Trophoblast cell (in vitro differentiated cells and primary cell): ENCODE results near the gene PXN.

Experiments used
- DNase-seq, 2 donors: peaks; one replicate each; pipeline ENCODE4 v3.0.0-alpha.2; 2016
- H2AFZ ChIP-seq: 2 replicates; pipeline ENCODE4 v1.6.1; 2013; ENCODE audit warnings: low read length, moderate library complexity, mild to moderate bottlenecking; ENCODE audit not compliant: insufficient read depth, poor library complexity
- H2AK5ac ChIP-seq: 2 replicates; pipeline ENCODE4 v1.6.1; 2013; ENCODE audit warnings: mild to moderate bottlenecking, low read length
- H2BK120ac ChIP-seq: 2 replicates; pipeline ENCODE4 v1.6.1; 2013; ENCODE audit warnings: low read length, mild to moderate bottlenecking, moderate library complexity; ENCODE audit not compliant: insufficient read depth, poor library complexity
- H2BK12ac ChIP-seq: 2 replicates; pipeline ENCODE4 v1.6.1; 2013; ENCODE audit warnings: mild to moderate bottlenecking, low read length, moderate library complexity
- H2BK5ac ChIP-seq: 2 replicates; pipeline ENCODE4 v1.6.1; 2013; ENCODE audit warnings: low read length, low read depth, moderate library complexity, mild to moderate bottlenecking; ENCODE audit not compliant: poor library complexity
- H3K14ac ChIP-seq: 2 replicates; pipeline ENCODE4 v1.6.1; 2013; ENCODE audit warnings: mild to moderate bottlenecking, low read length
- H3K18ac ChIP-seq: 2 replicates; pipeline ENCODE4 v1.6.1; 2013; ENCODE audit warnings: mild to moderate bottlenecking, low read length
- H3K23ac ChIP-seq: 2 replicates; pipeline ENCODE4 v1.6.1; 2013; ENCODE audit warnings: low read length
- H3K27ac ChIP-seq: 2 replicates; pipeline ENCODE4 v1.5.1; 2013; ENCODE audit warnings: low read depth, mild to moderate bottlenecking, inconsistent platforms, low read length, moderate library complexity
- H3K27me3 ChIP-seq: 2 replicates; pipeline ENCODE4 v1.6.1; 2013; ENCODE audit warnings: inconsistent platforms, mild to moderate bottlenecking, low read length, moderate library complexity; ENCODE audit not compliant: insufficient read depth
- H3K36me3 ChIP-seq, 2 experiments: 1 replicate in 1 of 2; 2 replicates in 1 of 2; pipeline ENCODE4 v1.6.1; 2013; ENCODE audit warnings: low read length in 2 of 2, mild to moderate bottlenecking in 2 of 2, moderate library complexity in 1 of 2; ENCODE audit not compliant: insufficient read depth in 2 of 2, control insufficient read depth in 1 of 2
- H3K4ac ChIP-seq: 2 replicates; pipeline ENCODE4 v1.6.1; 2013; ENCODE audit warnings: low read depth, mild to moderate bottlenecking, low read length, moderate library complexity
- H3K4me1 ChIP-seq, 2 experiments: 1 replicate in 1 of 2; 2 replicates in 1 of 2; pipeline ENCODE4 v1.6.1; 2013; ENCODE audit warnings: low read length in 2 of 2, mild to moderate bottlenecking in 2 of 2, moderate library complexity in 1 of 2; ENCODE audit not compliant: insufficient read depth in 2 of 2, control insufficient read depth in 1 of 2
- H3K4me2 ChIP-seq: 2 replicates; pipeline ENCODE4 v1.6.1; 2013; ENCODE audit warnings: inconsistent platforms, mild to moderate bottlenecking, low read length, moderate library complexity
- H3K4me3 ChIP-seq: 2 replicates; pipeline ENCODE4 v1.5.1; 2013; ENCODE audit warnings: mild to moderate bottlenecking, low read depth, low read length, inconsistent platforms
- H3K79me1 ChIP-seq: one replicate; pipeline ENCODE4 v1.6.1; 2013; ENCODE audit warnings: low read length
- H3K79me2 ChIP-seq: 2 replicates; pipeline ENCODE4 v1.6.1; 2013; ENCODE audit warnings: low read length, mild to moderate bottlenecking; ENCODE audit not compliant: control insufficient read depth, insufficient read depth, poor library complexity
- H3K9ac ChIP-seq: 2 replicates; pipeline ENCODE4 v1.6.1; 2013; ENCODE audit warnings: mild to moderate bottlenecking, low read length
- H3K9me3 ChIP-seq: 2 replicates; pipeline ENCODE4 v1.6.1; 2013; ENCODE audit warnings: low read depth, mild to moderate bottlenecking, control low read depth, inconsistent platforms, low read length; ENCODE audit not compliant: insufficient read depth
- H4K12ac ChIP-seq: 2 replicates; pipeline ENCODE4 v1.6.1; 2013; ENCODE audit warnings: low read depth, mild to moderate bottlenecking, low read length, moderate library complexity
- H4K8ac ChIP-seq: 2 replicates; pipeline ENCODE4 v1.6.1; 2013; ENCODE audit warnings: low read depth, mild to moderate bottlenecking, low read length, moderate library complexity
- H4K91ac ChIP-seq: one replicate; pipeline ENCODE4 v1.6.1; 2013; ENCODE audit warnings: low read depth, mild to moderate bottlenecking, low read length, moderate library complexity
- WGBS: extraction: QIAGEN DNeasy Blood & Tissue Kit; methylation state at CpG from one replicate; pipeline ENCODE4 v1.1.7; 2013; ENCODE audit warnings: missing lambda C conversion rate; ENCODE audit not compliant: insufficient read length, insufficient coverage; ENCODE audit errors: extremely low coverage; 5-methylcytosine and 5-hydroxymethylcytosine counted together

PXN gene

GRCh38 chr12:120216742-120217605, 48.6 kb downstream of the PXN start:
- Histone ChIP-seq H3K18ac (no peak overlapping the region), H3K9me3 (peaks cover 3% of the 10 kb centered on the region), H3K4me1 (no peaks in the 10 kb centered on the region), H4K12ac (no peak overlapping the region), H3K27me3 (no peaks in the 10 kb centered on the region), H2BK5ac (no peak overlapping the region), H4K91ac (no peak overlapping the region), H4K8ac (no peak overlapping the region), H3K4me2 (no peak overlapping the region), H3K27ac (no peak overlapping the region), H2AK5ac (no peak overlapping the region), H3K14ac (no peak overlapping the region), H3K23ac (no peak overlapping the region), H3K79me1 (no peaks in the 10 kb centered on the region), H3K9ac (no peak overlapping the region), H2AFZ (no peak overlapping the region), H3K36me3 (peaks cover 82 to 86% of the 10 kb centered on the region in 2 experiments), H3K4me3 (no peak overlapping the region), H2BK120ac (no peak overlapping the region), H3K79me2 (no peaks in the 10 kb centered on the region), H3K4ac (no peak overlapping the region), H2BK12ac (no peak overlapping the region)
- no peak for DNase-seq
- no CpG with 5 or more reads among the region's 32 CpGs for WGBS

GRCh38 chr12:120215766-120216735, 49.5 kb downstream of the PXN start:
- Histone ChIP-seq H2BK12ac (no peak overlapping the region), H2BK120ac (no peak overlapping the region), H3K4me2 (no peak overlapping the region), H2BK5ac (no peak overlapping the region), H3K23ac (no peak overlapping the region), H3K9me3 (peaks cover 3% of the 10 kb centered on the region), H3K27ac (no peak overlapping the region), H3K4ac (no peak overlapping the region), H2AK5ac (no peak overlapping the region), H2AFZ (no peak overlapping the region), H3K18ac (no peak overlapping the region), H3K14ac (no peak overlapping the region), H3K79me1 (no peaks in the 10 kb centered on the region), H3K36me3 (peaks cover 78 to 86% of the 10 kb centered on the region in 2 experiments), H4K8ac (no peak overlapping the region), H4K91ac (no peak overlapping the region), H3K79me2 (no peaks in the 10 kb centered on the region), H3K4me3 (peak overlapping the region; percentile 31), H3K9ac (no peak overlapping the region), H3K27me3 (no peaks in the 10 kb centered on the region), H4K12ac (no peak overlapping the region), H3K4me1 (no peaks in the 10 kb centered on the region)
- WGBS, result no CpG with 5 or more reads among the region's 23 CpGs
- DNase-seq, result no peak

- Histone ChIP-seq H3K9ac (no peak overlapping the region), H3K23ac (no peak overlapping the region), H3K36me3 (peaks cover 78 to 86% of the 10 kb centered on the region in 2 experiments), H3K27me3 (no peaks in the 10 kb centered on the region), H3K4me1 (no peaks in the 10 kb centered on the region), H2BK12ac (no peak overlapping the region), H4K12ac (no peak overlapping the region), H2AK5ac (no peak overlapping the region), H3K14ac (no peak overlapping the region), H3K79me1 (no peaks in the 10 kb centered on the region), H3K4ac (no peak overlapping the region), H3K79me2 (no peaks in the 10 kb centered on the region), H2BK120ac (no peak overlapping the region), H4K91ac (no peak overlapping the region), H3K18ac (no peak overlapping the region), H3K4me3 (no peak overlapping the region), H3K4me2 (no peak overlapping the region), H4K8ac (no peak overlapping the region), H3K9me3 (peaks cover 3% of the 10 kb centered on the region), H2BK5ac (no peak overlapping the region), H3K27ac (no peak overlapping the region), H2AFZ (no peak overlapping the region)
- no peak for DNase-seq
- WGBS, result no CpG with 5 or more reads among the region's 15 CpGs
Measured at GRCh38 chr12:120215357-120215735, 50.2 kb downstream of the PXN start.

- no peak overlapping the region for H3K27ac ChIP-seq
- no peak overlapping the region for H3K9ac ChIP-seq
- H3K14ac ChIP-seq, result no peak overlapping the region
- no peak overlapping the region for H3K18ac ChIP-seq
- H3K79me1 ChIP-seq, result no peaks in the 10 kb centered on the region
- peaks cover 76 to 85% of the 10 kb centered on the region in 2 experiments for H3K36me3 ChIP-seq
- no peaks in the 10 kb centered on the region for H3K79me2 ChIP-seq
- no peak overlapping the region for H2BK120ac ChIP-seq
- no CpG with 5 or more reads among the region's 34 CpGs for WGBS
- H3K23ac ChIP-seq, result no peak overlapping the region
- H4K12ac ChIP-seq, result no peak overlapping the region
- no peak overlapping the region for H3K4me2 ChIP-seq
- no peak overlapping the region for H2AK5ac ChIP-seq
- no peak for DNase-seq
- H3K4ac ChIP-seq, result no peak overlapping the region
- H4K8ac ChIP-seq, result no peak overlapping the region
- H4K91ac ChIP-seq, result no peak overlapping the region
- no peak overlapping the region for H2BK12ac ChIP-seq
- H2AFZ ChIP-seq, result no peak overlapping the region
- H3K4me1 ChIP-seq, result no peaks in the 10 kb centered on the region
- H3K27me3 ChIP-seq, result no peaks in the 10 kb centered on the region
- H3K4me3 ChIP-seq, result no peak overlapping the region
- no peak overlapping the region for H2BK5ac ChIP-seq
- H3K9me3 ChIP-seq, result peaks cover 3% of the 10 kb centered on the region
Measured at GRCh38 chr12:120214626-120215356, 50.7 kb downstream of the PXN start.
